RPMI8226 (cell line): ENCODE data around the gene ENC1.
A peak's percentile ranks its signal among the peaks of the same experiment; 100 is the strongest.
"Not testable (repeated sequence)": the region's sequence is repeated elsewhere in the genome, so short reads cannot be mapped to it uniquely, and the experiment has no call there.

Experiments used
- DNase-seq: peaks from one replicate; pipeline ENCODE4 v3.0.0-alpha.2; 2015

The ENC1 gene, protein sequence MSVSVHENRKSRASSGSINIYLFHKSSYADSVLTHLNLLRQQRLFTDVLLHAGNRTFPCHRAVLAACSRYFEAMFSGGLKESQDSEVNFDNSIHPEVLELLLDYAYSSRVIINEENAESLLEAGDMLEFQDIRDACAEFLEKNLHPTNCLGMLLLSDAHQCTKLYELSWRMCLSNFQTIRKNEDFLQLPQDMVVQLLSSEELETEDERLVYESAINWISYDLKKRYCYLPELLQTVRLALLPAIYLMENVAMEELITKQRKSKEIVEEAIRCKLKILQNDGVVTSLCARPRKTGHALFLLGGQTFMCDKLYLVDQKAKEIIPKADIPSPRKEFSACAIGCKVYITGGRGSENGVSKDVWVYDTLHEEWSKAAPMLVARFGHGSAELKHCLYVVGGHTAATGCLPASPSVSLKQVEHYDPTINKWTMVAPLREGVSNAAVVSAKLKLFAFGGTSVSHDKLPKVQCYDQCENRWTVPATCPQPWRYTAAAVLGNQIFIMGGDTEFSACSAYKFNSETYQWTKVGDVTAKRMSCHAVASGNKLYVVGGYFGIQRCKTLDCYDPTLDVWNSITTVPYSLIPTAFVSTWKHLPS

DNA sequence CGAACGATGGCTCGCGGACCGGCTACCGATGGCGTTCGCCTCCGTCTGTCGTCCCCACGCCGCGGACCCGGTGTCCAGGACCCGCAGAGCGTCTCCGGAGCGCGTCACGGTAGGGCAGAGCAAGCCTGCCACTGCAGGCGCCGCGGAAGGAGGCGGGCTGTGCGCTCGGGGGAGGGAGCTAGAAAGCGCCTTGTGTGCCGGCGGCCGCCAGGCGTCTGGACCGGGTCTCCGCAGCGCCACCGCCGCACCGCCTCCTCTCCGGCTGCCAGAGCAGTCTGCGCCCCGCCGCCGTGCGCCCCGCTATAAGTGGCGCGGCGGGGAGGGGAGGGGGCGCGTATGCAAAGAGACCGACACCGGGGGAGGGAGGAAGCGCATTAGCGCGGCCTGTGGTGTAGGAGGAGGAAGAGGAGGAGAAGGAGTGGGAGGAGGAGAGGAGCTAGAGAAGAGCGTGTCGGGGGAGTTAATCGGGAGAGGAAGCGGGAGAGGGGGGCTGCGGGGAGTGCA is at the start of gene ENC1:
TSS of gene ENC1 (minus strand) at position 279 of the 504 bp plus-strand sequence. CDS start 4,243 bp downstream, outside the sequence.
- DNase-seq: peak; percentile 92

DNA sequence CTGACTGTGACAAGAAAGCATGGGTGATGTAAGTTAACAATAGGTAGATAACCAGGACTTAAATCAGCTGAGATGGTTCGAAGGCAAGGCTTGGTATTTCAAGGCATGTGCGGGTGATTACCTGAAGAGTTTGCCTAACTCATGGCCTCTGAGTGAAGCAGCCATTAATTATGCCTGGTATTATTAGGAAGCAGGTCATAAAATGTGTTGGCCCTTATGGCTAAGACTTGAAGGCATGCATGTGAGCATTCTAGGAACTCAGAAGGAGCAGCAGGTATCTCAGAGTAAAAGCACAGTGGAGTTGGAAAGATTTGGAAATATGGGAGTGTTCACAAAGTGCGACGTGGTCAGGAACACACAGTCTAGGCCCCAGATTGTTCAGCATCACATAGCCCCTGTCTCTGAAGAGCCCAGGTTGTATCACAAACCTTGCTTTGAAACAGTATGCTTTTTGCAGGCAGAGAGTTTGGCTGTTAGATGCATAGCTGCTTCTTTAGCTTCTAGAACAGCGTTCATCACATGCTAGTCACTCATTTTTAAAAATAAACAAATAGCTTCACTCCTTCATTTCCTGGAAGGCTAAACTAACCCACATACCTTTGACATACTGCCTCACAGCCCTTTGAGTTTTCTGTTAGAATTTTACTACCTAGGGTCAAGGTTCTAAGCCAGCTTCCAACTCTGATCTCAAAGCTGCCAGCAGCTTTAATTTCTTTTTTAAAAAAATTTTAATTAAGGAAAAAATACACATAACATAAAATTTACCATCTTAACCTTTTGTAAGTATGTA is 46.6 kb upstream of the ENC1 start:
- no peak for DNase-seq

DNA sequence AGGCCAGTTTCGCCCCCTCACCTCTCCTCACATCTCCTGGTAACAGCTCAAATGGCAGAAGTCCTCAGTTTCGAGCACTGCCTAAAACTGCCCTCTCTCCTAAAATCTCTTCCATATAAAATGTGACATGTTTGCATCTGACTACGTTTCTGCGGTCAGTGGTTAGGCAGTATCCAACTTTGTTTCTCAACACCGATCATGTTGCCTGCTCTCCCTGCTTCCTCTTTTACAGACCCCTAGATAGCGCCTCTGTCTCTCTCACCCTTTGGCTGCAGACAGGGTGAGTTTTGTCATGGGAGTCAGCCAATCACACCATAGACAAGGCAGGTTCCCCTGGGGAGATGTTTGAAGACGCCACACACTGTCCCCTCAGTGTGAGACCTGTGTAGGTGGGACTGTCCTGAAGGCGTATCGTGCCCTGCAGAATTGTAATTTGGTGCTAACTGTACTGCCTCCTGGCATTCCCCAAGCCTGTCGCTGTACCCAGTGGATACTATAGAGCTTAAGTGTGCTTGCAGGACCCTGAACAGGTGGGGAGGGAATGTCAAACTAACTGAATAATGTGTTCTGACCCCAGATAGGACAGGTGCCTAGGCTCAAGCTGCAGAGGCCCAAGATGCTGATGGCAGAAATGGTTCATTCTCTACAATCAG is 45.6 kb upstream of the ENC1 start:
- peak; percentile 30 for DNase-seq

DNA sequence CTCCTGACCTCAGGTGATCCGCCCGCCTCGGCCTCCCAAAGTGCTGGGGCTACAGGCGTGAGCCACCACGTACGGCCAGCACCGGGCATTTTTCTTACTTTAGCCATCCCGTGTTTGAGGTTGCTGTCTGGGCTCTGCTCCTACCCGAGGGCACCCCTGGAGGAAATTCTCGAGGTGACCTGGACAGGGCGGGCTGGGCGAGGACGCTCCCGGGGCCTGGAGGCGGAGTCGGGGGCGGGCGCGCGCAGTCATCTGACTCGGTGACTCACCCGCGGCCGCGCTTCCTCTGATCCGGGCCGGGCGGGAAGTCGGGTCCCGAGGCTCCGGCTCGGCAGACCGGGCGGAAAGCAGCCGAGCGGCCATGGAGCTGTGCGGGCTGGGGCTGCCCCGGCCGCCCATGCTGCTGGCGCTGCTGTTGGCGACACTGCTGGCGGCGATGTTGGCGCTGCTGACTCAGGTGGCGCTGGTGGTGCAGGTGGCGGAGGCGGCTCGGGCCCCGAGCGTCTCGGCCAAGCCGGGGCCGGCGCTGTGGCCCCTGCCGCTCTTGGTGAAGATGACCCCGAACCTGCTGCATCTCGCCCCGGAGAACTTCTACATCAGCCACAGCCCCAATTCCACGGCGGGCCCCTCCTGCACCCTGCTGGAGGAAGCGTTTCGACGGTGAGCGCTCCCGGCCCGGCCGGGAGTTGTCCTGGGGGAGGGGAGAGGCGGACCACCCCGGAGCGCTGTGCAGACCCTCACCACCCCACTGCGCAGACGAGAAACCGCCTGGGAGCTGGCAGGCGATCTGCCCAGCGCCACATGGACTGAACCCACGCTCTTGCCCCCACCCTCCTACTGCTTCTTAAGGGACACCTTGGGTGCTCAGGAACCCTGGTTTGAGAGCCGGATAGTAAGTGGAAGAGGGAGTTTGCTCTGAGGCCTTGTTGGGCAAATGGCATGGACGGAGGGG is 44.6 kb upstream of the ENC1 start, which contains the start of gene HEXB:
TSS of gene HEXB (plus strand) at position 334 of the 952 bp plus-strand sequence. CDS start at position 362, 28 bp downstream.
- peak; percentile 92 for DNase-seq

DNA sequence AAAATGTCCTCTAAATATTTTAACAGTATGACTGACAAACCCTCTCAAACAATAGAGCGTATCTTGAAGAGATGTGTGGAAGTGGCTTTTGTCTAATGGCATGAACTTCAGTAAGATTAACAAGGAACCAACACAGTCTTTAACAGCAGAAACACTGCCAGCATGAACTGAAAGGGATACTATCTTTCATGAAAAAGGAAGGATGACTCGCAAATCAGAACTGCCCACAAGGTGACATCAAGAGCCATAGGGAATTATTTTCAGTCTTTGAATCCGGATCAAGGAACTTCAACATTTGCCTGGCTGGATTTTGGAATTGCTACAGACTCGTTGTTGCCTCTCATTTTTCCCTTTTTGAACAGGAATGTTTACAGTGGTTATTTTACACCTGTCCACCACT is 39.4 kb upstream of the ENC1 start:
- no peak for DNase-seq

DNA sequence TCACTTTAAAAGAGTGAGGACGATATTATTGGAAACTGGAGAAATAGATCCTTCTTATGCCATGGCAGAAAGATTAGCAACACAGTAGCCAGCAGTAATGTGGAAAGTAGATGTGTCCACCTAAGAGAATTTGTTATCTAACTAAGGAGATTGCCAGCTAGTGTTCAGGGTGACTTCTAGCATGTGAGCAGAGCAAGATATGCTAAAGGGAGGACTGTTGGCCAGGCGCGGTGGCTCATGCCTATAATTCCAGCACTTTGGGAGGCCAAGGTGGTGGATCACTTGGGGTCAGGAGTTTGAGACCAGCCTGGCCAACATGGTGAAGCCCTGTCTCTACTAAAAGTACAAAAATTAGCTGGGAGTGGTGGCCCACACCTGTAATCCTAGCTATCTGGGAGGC is 38.8 kb upstream of the ENC1 start:
- not testable (repeated sequence) for DNase-seq

DNA sequence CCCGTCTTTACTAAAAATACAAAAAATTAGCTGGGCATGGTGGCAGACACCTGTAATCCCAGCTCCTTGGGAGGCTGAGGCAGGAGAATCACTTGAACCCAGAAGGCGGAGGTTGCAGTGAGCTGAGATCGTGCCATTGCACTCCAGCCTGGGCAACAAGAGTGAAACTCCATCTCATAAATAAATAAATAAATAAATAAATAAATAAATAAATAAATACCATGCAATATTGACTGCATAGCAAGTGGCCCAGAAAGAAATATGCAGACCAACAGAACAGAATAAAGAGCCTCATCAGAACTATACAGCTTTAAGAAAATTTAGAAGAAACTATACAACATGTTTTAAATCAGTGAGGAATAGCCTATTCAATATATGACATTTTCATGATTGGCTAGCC is 37.6 kb upstream of the ENC1 start:
- DNase-seq: not testable (repeated sequence)

DNA sequence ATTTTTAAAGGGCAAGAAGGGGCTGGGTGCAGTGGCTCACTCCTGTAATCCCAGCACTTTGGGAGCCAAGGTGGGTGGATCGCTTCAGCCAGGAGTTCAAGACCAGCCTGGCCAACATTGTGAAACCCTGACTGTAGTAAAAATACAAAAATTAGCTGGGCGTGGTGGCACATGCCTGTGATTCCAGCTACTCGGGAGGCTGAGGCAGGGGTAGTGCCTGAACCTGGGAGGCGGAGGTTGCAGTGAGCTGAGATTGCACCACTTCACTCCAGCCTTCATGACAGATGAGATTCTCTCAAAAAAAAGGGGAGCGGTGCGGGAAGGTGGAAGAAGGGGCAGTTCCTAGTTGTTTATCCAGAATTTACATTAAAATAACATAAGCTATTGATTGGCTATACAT is 35.9 kb upstream of the ENC1 start:
- DNase-seq: not testable (repeated sequence)

DNA sequence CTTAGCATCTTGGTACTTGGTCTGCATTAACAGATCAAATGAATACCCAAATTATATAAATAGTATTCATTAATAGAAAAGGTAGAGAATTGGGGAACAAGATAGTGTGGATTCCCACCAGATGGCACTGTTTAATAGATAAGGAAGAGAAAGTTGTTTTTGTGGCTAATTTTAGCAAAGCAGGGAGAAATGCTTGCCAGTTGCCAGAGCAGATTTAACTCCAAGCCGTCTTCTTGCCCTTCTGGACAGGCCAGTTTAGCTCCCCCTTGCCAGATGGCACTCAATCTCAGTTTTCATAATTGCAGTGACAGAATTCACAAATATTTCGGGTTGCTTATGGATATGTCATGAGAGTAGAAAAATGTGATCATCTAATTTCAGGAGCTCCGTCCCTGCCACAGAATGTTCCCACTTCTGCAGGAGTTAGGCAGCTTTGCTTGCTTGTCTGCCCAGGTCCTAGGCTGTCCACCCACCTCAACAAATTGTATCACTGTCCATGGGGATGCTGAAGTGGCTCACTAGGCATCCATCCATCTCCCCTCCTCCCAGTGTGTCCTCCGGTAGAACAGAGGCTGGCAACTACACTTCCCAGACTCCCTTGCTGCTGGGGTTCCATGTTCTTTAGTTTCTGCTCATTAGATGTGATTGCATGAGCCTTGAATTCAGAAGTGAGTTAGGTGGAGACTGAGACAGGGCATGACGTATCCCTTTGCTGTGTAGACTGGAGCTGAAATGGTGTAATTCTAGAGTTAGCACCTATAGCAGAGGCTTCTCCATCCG is 32.7 kb upstream of the ENC1 start:
- DNase-seq: peak; percentile 51

DNA sequence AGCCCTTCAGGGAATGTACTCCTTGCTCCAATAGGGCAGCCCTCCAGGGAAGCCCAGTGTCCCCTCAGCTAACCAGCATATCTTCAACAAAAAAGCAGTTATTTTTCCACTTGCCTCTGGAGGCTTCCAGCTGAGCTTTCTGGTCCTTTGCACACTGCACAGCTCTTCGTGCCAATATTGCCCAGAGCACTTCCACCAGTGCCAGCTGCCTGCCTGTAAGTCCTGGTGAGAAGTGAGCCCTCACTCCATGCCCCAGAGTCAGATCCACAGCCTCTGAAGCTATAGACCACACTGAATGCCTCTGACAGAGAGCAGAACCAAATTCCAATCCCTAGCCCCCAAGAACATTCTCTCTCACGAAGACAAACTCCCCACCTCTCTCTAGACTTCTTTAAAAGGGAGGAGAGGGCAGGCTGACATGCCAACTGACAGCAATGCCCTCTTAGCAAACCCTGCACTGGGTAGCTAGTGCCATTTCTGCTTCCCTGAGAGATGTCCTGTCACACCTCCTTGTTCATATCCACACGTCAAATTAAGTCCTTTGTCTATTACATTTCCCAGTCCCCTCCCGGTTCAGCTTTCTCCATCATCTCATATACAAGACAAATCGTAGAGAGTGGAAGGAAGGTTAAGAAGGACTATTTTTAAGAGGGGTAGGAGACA is 31.8 kb upstream of the ENC1 start:
- no peak for DNase-seq

DNA sequence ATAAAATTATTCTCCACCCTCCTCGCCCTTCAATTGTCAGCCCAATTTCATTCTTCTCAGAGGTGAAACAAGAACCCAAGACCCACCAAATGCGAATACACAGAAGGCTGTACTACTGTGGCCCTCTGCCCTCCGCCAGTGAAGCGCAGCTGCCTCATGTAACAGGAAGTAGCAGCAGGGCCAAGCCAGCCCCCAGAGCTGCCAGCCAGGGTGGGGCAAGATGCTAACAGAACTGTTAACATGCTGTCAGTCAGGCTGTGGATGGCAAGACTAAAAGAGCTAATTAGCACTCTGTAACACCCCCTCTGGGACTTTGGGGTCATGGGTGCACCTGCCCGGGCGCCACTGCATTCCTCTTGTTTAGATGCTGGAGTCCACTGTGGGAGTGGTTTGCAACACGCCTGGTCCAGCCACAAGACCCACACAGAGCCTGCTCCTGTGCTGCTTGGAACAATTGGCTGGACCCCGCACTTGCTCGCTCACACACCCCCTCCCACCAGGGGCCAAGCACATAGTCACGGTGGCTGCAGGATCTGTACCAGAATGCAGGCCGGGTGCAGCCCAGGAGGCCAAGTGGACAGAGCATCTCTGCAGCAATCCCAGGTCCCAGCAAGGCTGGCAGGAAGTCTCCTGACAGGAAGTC is 30.0 kb upstream of the ENC1 start:
- DNase-seq: no peak

DNA sequence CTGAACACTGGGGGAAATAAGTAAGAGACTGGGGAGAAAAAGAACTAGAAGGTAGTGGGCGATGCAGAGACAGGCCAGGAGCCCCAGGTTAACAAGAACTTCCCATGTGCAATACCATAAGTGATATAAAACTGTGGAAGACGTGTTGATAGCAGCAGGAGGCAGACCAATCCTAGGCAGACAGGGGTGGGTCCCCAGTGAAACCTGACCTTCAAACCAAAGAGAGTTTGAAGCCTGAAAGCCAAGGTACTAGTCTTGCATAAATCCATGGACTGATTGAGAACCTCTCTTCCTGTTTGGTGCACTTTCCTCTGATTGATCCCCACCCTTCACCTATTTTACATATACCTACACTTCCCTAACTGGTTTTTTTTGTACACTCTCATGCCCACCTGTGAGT is 29.3 kb upstream of the ENC1 start:
- no peak for DNase-seq

DNA sequence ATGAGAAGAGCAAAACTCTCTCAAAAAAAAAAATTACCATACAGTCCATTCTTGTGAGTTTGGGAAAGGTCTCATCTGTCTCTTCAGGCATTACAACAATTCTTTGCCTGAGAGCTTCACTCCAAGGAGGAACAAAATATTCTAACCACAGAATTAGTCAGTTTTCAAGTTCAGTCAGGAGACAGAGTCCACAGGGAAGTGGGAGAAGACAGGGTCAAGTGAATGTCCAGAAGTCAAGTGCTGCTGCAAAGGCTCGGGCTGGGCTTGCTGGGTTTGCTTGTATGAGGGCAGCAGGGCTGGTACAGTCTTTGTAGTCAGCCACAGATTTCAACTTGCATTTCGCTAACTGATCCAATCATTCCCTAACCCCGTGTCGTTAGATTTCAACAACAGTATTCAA is 26.9 kb upstream of the ENC1 start:
- no peak for DNase-seq

DNA sequence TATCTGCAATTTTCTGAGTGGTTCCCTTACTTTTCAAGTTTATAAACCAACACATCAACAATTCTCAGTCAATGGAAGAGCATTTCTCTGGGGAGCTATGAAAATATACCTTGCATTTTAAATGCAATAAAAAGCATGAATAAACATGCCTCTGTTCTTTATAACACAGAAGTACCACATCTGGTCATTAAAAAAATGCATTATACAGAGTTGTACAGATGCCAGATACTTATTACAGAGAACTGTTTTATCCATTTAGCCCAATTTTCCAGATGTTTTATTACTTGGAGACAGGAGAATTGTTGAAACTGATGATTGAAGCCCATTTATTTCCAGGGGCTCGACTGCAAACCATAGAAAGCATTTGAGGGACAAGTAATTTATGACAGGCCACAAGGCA is 25.3 kb upstream of the ENC1 start:
- DNase-seq: no peak

DNA sequence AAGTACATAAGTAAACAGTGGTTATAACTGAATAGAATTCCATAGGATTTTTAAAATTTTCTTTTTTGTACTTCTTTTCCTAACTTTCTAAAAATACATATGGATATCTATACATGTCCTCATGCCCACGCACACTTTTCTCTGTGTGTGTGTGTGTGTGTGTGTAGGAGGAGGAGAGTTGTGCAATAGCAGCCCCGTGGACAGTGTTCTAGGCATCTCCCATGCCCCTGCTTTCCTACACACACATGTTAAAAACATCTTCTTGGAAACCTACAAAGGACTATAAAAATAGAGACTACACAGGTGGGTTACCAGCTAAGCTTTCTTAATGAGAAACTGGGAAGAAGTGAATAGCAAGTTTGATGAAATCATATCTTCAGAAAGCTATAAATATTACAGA is 24.7 kb upstream of the ENC1 start:
- no peak for DNase-seq

DNA sequence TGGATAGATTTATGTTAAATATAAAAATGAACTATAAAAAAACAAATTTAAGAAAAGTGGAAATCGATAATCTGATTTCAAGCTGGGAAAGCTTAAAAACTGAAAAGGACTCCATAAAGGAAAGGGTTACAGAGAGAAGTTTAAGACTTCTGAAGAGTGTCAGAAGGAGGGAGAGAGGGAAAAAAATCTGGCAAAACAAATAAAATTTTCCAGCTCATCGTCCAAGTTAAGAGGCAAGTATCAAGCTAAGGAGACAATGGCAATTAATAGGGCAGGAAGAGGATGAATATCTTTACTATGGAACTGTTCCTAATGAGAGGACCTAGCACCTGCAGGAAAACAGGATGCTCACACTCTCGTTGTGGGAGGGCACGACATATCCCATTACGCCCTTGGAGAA is 24.0 kb upstream of the ENC1 start:
- no peak for DNase-seq

DNA sequence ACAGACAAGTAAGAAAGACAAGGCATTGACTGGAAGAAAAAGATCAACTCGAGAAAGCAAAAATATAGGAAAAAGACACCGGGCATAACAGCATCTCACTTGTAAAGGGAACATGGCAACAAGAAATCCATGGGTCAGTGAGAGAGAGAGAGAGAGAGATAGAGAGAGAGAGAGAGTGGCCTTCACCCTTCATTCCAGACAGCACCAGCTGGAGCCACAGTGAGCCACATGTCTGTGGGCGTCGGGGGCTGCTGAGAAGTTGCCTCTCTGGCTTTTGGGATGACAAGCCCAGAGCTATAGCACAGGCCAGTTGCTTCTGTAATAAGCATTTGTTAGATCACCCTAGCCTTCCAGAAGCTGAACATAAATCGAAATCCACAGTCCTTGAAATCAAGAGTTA is 20.3 kb upstream of the ENC1 start:
- DNase-seq: no peak

DNA sequence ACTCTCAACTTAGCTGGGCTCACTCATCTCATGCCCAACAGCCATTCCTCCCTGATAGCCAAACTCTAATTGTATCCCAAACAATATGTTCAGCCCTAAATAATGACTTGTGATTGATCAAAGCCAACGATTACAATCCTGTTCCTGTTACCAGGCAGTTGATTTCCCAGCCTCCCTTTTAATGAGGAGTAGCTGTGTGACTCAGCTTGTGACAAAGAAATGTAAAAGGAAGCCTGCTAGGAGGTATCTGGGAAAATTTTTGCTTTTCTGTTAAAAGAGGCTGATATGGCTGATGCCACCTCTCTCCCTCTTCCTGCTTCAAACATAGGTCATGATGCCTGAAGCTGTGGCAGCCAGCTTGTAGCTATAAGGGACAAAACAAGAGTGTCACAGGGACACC is 19.6 kb upstream of the ENC1 start:
- DNase-seq: no peak

DNA sequence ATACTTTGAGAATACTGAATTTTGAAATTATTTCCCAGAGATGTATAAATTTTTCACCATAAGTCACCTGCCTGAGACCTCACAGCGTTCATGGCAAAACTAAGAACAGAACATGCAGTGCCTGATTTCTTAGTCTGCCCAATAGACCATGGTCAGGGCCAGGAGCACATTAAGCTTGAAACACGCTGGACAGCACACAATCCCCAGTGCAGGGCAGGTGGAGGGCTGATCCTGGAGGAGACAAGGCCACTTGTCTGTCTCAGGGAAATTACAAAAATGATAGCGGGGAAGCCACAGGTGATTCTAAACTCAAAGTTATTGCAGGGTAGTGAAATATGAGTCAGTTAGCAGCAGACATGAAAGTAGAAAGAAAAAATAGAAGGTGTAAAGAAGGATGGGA is 18.6 kb upstream of the ENC1 start:
- DNase-seq: no peak

DNA sequence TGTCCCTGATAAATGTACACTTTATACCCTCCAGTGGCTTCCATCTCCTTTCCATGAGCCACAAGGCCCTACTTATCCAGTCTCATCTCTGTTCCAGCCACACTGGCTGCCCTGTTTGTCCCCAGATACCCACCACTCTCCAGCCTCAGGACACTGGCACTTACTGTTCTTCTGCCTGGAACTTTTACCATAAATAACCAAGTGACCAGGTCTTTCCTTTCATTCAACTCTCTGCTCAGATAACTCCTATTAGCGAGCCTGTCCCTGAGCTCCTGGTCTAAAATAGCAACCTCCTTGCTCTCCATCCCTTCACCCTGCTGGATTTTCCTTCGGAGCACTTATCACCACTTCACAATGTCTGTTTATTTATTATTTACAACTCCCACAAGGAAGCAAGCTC is 16.6 kb upstream of the ENC1 start:
- DNase-seq: no peak
